Measurements from ENCODE around the gene ARNT2.

The ARNT2 gene

GRCh38 chr15:80404057-80404760, at the start of gene ARNT2:
TSS of gene ARNT2 (plus strand) at chr15:80404382. CDS start at chr15:80404516, 134 bp downstream.
- Mint-ChIP-seq H3K27me3 (ENCODE audit: low read depth, poor library complexity) (peaks cover 19% of the 10 kb centered on the region), H3K9me3 (no peaks in the 10 kb centered on the region), H3K4me1 (peaks cover 47% of the 10 kb centered on the region), H3K27ac (no peak within 1 kb of the TSS), H3K4me3 (peak within 1 kb of the TSS; percentile 89), H3K36me3 (ENCODE audit: low read depth) (peaks cover 7% of the 10 kb centered on the region)
- TF ChIP-seq CTCF (IDR thresholded peaks at IDR 0.05): no peak
- DNase-seq: peak; percentile 72

DNA sequence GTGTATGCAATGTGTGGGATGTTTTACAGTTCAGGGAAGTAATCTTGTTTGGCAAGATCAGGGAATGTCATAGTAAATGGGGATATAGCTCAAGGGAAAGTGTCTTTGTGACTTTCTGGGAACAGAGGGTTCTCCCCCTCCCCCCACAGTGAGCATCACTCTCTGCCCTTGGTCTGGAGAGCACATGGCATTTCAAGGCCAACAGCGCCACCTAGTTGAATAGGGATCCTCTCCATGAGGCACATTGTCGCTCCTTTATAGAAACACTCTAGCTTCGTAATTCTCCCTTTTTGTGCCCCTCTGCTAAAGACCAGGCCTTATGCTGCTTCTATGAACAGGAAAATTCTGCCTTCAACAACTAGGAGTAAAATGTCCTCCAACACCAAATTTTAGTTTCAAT, 37.1 kb upstream of the ARNT2 start:
- Mint-ChIP-seq H3K27me3 (ENCODE audit: low read depth, poor library complexity) (peaks cover 14% of the 10 kb centered on the region), H3K27ac (no peak overlapping the region), H3K9me3 (peaks cover 61% of the 10 kb centered on the region), H3K4me1 (no peaks in the 10 kb centered on the region), H3K36me3 (ENCODE audit: low read depth) (peaks cover 15% of the 10 kb centered on the region), H3K4me3 (no peak overlapping the region)
- no peak for TF ChIP-seq CTCF (IDR thresholded peaks at IDR 0.05)
- DNase-seq: peak; percentile 16

GRCh38 chr15:80367661-80368060, 36.5 kb upstream of the ARNT2 start:
- H3K4me3 Mint-ChIP-seq: no peak overlapping the region
- H3K4me1 Mint-ChIP-seq: no peaks in the 10 kb centered on the region
- TF ChIP-seq CTCF (IDR thresholded peaks at IDR 0.05): no peak

DNA sequence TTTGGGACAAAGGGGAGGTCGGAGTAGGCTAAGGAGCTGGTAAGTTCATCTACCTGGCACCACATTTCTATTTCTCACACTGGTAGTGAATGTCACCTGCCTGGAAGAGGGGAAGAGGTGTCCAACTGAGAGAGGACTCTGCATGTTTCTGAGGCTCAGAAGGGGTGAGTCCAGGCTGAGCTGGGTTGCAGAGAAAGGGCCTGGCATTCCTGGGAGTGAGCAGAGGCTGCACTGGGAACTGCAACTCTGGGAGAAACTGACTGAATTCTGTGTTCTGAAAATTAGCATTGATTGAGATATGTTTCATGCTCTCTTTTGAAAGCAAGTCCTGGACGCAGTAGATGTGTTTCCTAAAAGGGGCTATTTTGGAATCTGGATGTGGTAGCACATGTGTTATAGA, 32.3 kb upstream of the ARNT2 start:
- Mint-ChIP-seq H3K36me3 (ENCODE audit: low read depth) (peaks cover 15% of the 10 kb centered on the region), H3K4me1 (peaks cover 6% of the 10 kb centered on the region), H3K4me3 (no peak overlapping the region), H3K9me3 (peaks cover 46% of the 10 kb centered on the region), H3K27me3 (ENCODE audit: low read depth, poor library complexity) (peaks cover 8% of the 10 kb centered on the region), H3K27ac (no peak overlapping the region)
- DNase-seq: no peak
- TF ChIP-seq CTCF (IDR thresholded peaks at IDR 0.05): no peak

More at GRCh38 chr15:80367661-80368060, 36.5 kb upstream of the ARNT2 start:
- peaks cover 11% of the 10 kb centered on the region for H3K27me3 Mint-ChIP-seq (ENCODE audit: low read depth, poor library complexity)
- no peak overlapping the region for H3K27ac Mint-ChIP-seq
- DNase-seq: no peak
- peaks cover 61% of the 10 kb centered on the region for H3K9me3 Mint-ChIP-seq
- H3K36me3 Mint-ChIP-seq (ENCODE audit: low read depth): peaks cover 15% of the 10 kb centered on the region

- no peak overlapping the region for H3K4me3 Mint-ChIP-seq
- H3K36me3 Mint-ChIP-seq (ENCODE audit: low read depth): peaks cover 4% of the 10 kb centered on the region
- no peak for TF ChIP-seq CTCF (IDR thresholded peaks at IDR 0.05)
Observed at GRCh38 chr15:80374441-80374840, 29.7 kb upstream of the ARNT2 start.

More at GRCh38 chr15:80374441-80374840, 29.7 kb upstream of the ARNT2 start:
- no peak for DNase-seq
- H3K27ac Mint-ChIP-seq: no peak overlapping the region
- H3K9me3 Mint-ChIP-seq: peaks cover 21% of the 10 kb centered on the region
- peaks cover 6% of the 10 kb centered on the region for H3K4me1 Mint-ChIP-seq
- H3K27me3 Mint-ChIP-seq (ENCODE audit: low read depth, poor library complexity): peaks cover 11% of the 10 kb centered on the region

Measured in nephron progenitor cell (in vitro differentiated cells).